Measurements from ENCODE around the gene C6orf136. TPM values are rescaled to one million over a fixed set of nuclear protein-coding genes. Genes with fewer than 3 reads are reported as not detected.
A peak's percentile ranks its signal among the peaks of the same experiment; 100 is the strongest.

The C6orf136 gene
- total RNA-seq, 2 donors from 2014 or later, result 17.9 to 24.3 TPM

DNA sequence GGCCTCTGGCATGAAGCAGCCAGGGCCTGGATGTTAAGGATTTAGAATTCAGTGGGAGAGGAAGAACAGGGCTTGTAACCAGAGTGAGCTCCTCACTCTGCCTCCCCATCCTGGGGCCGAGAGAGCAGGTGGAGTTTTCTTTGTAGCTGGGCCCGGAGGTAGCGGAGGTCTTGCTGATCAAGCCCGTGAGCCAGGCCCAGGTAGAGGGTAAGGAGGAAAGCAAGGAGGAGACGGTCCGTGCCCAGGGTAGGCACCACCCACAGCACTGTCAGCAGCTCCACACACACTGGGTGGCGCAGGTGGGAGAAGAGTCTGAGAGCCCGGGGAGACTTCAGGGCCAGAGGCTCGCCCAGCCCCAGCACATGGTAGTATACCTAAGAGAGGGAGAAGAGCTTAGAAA, 41.6 kb downstream of the C6orf136 start:
- Histone ChIP-seq H3K36me3 (ENCODE audit: control insufficient read depth, insufficient read depth, low read length) (peaks cover 3% of the 10 kb centered on the region), H3K9ac (ENCODE audit: extremely low read depth, low read length, poor library complexity, severe bottlenecking) (no peak overlapping the region), H3K27me3 (ENCODE audit: control insufficient read depth, insufficient read depth, low read length, poor library complexity, severe bottlenecking) (no peaks in the 10 kb centered on the region), H3K4me1 (ENCODE audit: control insufficient read depth, insufficient read depth, low read length) (peaks cover 6% of the 10 kb centered on the region), H3K27ac (ENCODE audit: low read depth, low read length) (no peak overlapping the region), H3K9me3 (ENCODE audit: control insufficient read depth, low read length) (no peaks in the 10 kb centered on the region), H3K4me3 (ENCODE audit: low read length) (peak overlapping the region; percentile 95)
- 96% methylated on average over 9 of the region's 9 CpGs; no CpG with 5 or more reads in 1 of the 2 experiments for WGBS, 2 experiments (ENCODE audit: insufficient coverage in 1 of 2, insufficient read length in 1 of 2)
- Mint-ChIP-seq H3K4me3 (peak overlapping the region; percentile 75), H3K36me3 (ENCODE audit: low read depth) (peaks cover 12% of the 10 kb centered on the region), H3K27me3 (ENCODE audit: insufficient read depth) (no peaks in the 10 kb centered on the region), H3K27ac (no peak overlapping the region), H3K4me1 (peaks cover 52% of the 10 kb centered on the region), H3K9me3 (no peaks in the 10 kb centered on the region)
- TF ChIP-seq, protein P1, sequence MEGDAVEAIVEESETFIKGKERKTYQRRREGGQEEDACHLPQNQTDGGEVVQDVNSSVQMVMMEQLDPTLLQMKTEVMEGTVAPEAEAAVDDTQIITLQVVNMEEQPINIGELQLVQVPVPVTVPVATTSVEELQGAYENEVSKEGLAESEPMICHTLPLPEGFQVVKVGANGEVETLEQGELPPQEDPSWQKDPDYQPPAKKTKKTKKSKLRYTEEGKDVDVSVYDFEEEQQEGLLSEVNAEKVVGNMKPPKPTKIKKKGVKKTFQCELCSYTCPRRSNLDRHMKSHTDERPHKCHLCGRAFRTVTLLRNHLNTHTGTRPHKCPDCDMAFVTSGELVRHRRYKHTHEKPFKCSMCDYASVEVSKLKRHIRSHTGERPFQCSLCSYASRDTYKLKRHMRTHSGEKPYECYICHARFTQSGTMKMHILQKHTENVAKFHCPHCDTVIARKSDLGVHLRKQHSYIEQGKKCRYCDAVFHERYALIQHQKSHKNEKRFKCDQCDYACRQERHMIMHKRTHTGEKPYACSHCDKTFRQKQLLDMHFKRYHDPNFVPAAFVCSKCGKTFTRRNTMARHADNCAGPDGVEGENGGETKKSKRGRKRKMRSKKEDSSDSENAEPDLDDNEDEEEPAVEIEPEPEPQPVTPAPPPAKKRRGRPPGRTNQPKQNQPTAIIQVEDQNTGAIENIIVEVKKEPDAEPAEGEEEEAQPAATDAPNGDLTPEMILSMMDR (conservative IDR thresholded peaks at IDR 0.05), result no peak
- DNase-seq, result no peak

- H3K36me3 ChIP-seq (ENCODE audit: control insufficient read depth, insufficient read depth, low read length), result peaks cover 3% of the 10 kb centered on the region
- TF ChIP-seq, protein P1 (conservative IDR thresholded peaks at IDR 0.05), result no peak
- no peaks in the 10 kb centered on the region for H3K27me3 ChIP-seq (ENCODE audit: control insufficient read depth, insufficient read depth, low read length, poor library complexity, severe bottlenecking)
- no peak for DNase-seq
- Mint-ChIP-seq H3K27me3 (ENCODE audit: insufficient read depth) (no peaks in the 10 kb centered on the region), H3K27ac (no peak overlapping the region), H3K4me3 (peak overlapping the region; percentile 78), H3K4me1 (peaks cover 45% of the 10 kb centered on the region), H3K36me3 (ENCODE audit: low read depth) (peaks cover 12% of the 10 kb centered on the region), H3K9me3 (no peaks in the 10 kb centered on the region)
- no peak overlapping the region for H3K9ac ChIP-seq (ENCODE audit: extremely low read depth, low read length, poor library complexity, severe bottlenecking)
- peaks cover 6% of the 10 kb centered on the region for H3K4me1 ChIP-seq (ENCODE audit: control insufficient read depth, insufficient read depth, low read length)
- H3K4me3 ChIP-seq (ENCODE audit: low read length), result peak overlapping the region; percentile 94
- no peaks in the 10 kb centered on the region for H3K9me3 ChIP-seq (ENCODE audit: control insufficient read depth, low read length)
- H3K27ac ChIP-seq (ENCODE audit: low read depth, low read length), result no peak overlapping the region
- WGBS, 2 experiments (ENCODE audit: insufficient coverage in 1 of 2, insufficient read length in 1 of 2), result 93 to 95% methylated on average over 6 to 11 of the region's 11 CpGs
These were observed 42.3 kb downstream of the C6orf136 start for GRCh38 chr6:30689022-30689865.

GRCh38 chr6:30689985-30690384, 43.1 kb downstream of the C6orf136 start:
- 63 to 64% methylated on average over 4 of the region's 4 CpGs for WGBS, 2 experiments (ENCODE audit: insufficient coverage in 1 of 2, insufficient read length in 1 of 2)
- peaks cover 6% of the 10 kb centered on the region for H3K4me1 ChIP-seq (ENCODE audit: control insufficient read depth, insufficient read depth, low read length)
- peak overlapping the region; percentile 61 for H3K27ac ChIP-seq (ENCODE audit: low read depth, low read length)
- H3K36me3 Mint-ChIP-seq (ENCODE audit: low read depth), result peaks cover 11% of the 10 kb centered on the region
- no peaks in the 10 kb centered on the region for H3K9me3 ChIP-seq (ENCODE audit: control insufficient read depth, low read length)
- peak overlapping the region; percentile 82 for H3K27ac Mint-ChIP-seq
- H3K4me3 Mint-ChIP-seq, result peak overlapping the region; percentile 78
- no peaks in the 10 kb centered on the region for H3K27me3 ChIP-seq (ENCODE audit: control insufficient read depth, insufficient read depth, low read length, poor library complexity, severe bottlenecking)
- peak overlapping the region; percentile 94 for H3K4me3 ChIP-seq (ENCODE audit: low read length)
- peaks cover 3% of the 10 kb centered on the region for H3K36me3 ChIP-seq (ENCODE audit: control insufficient read depth, insufficient read depth, low read length)
- peaks cover 41% of the 10 kb centered on the region for H3K4me1 Mint-ChIP-seq
- H3K27me3 Mint-ChIP-seq (ENCODE audit: insufficient read depth), result no peaks in the 10 kb centered on the region
- H3K9me3 Mint-ChIP-seq, result no peaks in the 10 kb centered on the region
- H3K9ac ChIP-seq (ENCODE audit: extremely low read depth, low read length, poor library complexity, severe bottlenecking), result no peak overlapping the region
- TF ChIP-seq, protein P1 (conservative IDR thresholded peaks at IDR 0.05), result no peak
- DNase-seq, result no peak
